ENCODE measurements around the gene LPP. TPM values are rescaled to one million over a fixed set of nuclear protein-coding genes. Genes with fewer than 3 reads are reported as not detected.
"Not testable (repeated sequence)": the region's sequence is repeated elsewhere in the genome, so short reads cannot be mapped to it uniquely, and the experiment has no call there.

Gene LPP
- total RNA-seq, 3 donors from 2014 or later, result 15.5 to 19.2 (median 16.5) TPM

GRCh38 chr3:188427981-188428380 lies 274.0 kb downstream of the LPP start:
- ATAC-seq; H3K27me3 Mint-ChIP-seq (ENCODE audit: low read depth); DNase-seq; H3K4me3 Mint-ChIP-seq: not testable (repeated sequence)
- peaks cover 14% of the 10 kb centered on the region for H3K9me3 Mint-ChIP-seq
- peaks cover 37% of the 10 kb centered on the region for H3K4me1 Mint-ChIP-seq (ENCODE audit: low read depth)
- H3K36me3 Mint-ChIP-seq (ENCODE audit: insufficient read depth), result peaks cover 31% of the 10 kb centered on the region

- Mint-ChIP-seq H3K36me3 (ENCODE audit: insufficient read depth) (peaks cover 15% of the 10 kb centered on the region), H3K27me3 (ENCODE audit: low read depth) (no peaks in the 10 kb centered on the region), H3K4me1 (ENCODE audit: low read depth) (peaks cover 44% of the 10 kb centered on the region), H3K9me3 (peaks cover 7% of the 10 kb centered on the region), H3K4me3 (no peak overlapping the region)
- DNase-seq, result no peak
- no peak for ATAC-seq
Observed at GRCh38 chr3:188431040-188431439, 277.1 kb downstream of the LPP start.

DNA sequence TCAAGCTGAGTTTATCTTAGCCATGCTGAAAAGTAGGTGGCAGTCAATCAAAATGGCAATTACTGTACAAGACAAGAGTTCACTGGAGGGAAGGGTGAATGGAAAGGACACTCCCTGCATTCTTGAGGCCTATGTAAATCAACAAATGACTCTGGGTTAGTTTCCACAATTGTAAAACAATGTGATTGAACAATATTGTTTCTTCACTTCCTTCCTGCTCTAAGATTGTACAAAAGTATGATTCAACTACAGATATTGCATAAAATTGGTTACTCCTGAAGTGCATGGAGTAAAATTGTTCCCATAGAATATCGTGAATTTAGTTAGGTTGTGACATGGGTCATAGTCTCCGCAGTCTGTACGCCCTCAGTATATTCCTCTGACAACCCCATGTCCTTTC lies 277.6 kb downstream of the LPP start:
- no peak for ATAC-seq

DNA sequence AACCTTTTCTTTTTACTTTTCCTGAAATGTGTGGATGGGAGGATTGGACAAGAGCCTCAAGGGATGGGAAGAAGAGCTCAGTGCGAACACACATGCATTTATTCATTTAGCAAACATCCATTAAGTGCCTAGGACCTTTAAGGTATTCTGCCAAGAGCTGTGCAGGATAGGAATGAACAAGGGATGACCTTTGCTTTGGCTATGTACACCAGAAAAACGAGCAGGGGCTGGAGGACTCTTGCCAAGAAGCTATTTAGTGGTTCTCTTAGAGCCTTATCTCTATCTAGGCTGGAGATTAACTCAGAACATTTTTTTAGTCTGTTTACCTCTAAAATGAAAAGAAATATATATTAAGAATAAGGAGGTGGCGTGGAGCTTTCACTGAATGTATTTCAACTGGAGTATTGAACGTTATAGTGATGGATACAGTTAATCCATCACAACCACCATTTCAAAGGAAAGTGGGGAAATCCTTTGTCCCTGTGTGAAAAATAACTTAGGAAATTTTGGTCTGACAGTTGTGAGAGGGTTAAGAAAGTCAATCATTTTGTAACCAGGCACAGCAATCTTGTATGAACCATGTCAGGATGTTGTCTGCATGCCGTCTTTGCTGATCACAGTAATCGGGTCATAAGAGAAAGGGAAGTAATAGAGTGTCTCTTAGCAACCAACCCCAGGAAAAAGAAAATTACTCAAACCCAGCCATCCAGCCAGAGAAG lies 279.0 kb downstream of the LPP start:
- peak in 1 of 2 donors; percentile 34 for ATAC-seq
- no peaks in the 10 kb centered on the region for H3K9me3 Mint-ChIP-seq
- H3K36me3 Mint-ChIP-seq (ENCODE audit: insufficient read depth), result peaks cover 10% of the 10 kb centered on the region
- H3K4me3 Mint-ChIP-seq, result peak overlapping the region; percentile 8
- peaks cover 53% of the 10 kb centered on the region for H3K4me1 Mint-ChIP-seq (ENCODE audit: low read depth)
- DNase-seq, result no peak
- no peaks in the 10 kb centered on the region for H3K27me3 Mint-ChIP-seq (ENCODE audit: low read depth)

More for the DNA sequence above, 277.6 kb downstream of the LPP start:
- Mint-ChIP-seq H3K9me3 (peaks cover 2% of the 10 kb centered on the region), H3K4me3 (no peak overlapping the region), H3K27me3 (ENCODE audit: low read depth) (no peaks in the 10 kb centered on the region), H3K4me1 (ENCODE audit: low read depth) (peaks cover 44% of the 10 kb centered on the region), H3K36me3 (ENCODE audit: insufficient read depth) (peaks cover 11% of the 10 kb centered on the region)
- DNase-seq, result no peak

- DNase-seq (no peak), ATAC-seq (no peak)
- no peaks in the 10 kb centered on the region for H3K9me3 Mint-ChIP-seq
- H3K4me1 Mint-ChIP-seq (ENCODE audit: low read depth), result peaks cover 59% of the 10 kb centered on the region
- peak overlapping the region; percentile 8 for H3K4me3 Mint-ChIP-seq
- H3K27me3 Mint-ChIP-seq (ENCODE audit: low read depth), result no peaks in the 10 kb centered on the region
- H3K36me3 Mint-ChIP-seq (ENCODE audit: insufficient read depth), result peaks cover 10% of the 10 kb centered on the region
Observed at GRCh38 chr3:188433521-188434150, 279.7 kb downstream of the LPP start.

DNA sequence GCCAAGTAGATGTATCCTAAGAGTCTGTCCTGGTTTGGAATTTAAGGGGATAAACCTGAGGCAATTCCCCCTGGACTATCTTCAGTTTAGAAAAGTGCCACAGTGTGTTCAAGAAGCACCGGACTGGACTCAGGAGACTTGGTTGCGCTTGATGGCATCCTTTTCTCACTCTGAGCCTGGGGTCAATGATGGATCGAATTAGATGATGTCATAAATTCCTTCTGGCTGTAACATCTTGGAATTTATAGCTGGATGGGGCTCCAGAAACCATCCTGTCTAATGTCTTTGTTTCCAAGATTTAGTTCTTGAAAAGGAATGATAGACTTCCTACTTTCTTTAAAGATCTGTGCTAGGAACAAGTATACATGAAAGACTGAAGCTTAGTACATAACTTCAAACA lies 280.6 kb downstream of the LPP start:
- peaks cover 67% of the 10 kb centered on the region for H3K4me1 Mint-ChIP-seq (ENCODE audit: low read depth)
- H3K27me3 Mint-ChIP-seq (ENCODE audit: low read depth), result no peaks in the 10 kb centered on the region

GRCh38 chr3:188435266-188435665 lies 281.3 kb downstream of the LPP start:
- ATAC-seq, result no peak
- H3K27me3 Mint-ChIP-seq (ENCODE audit: low read depth), result no peaks in the 10 kb centered on the region
- peaks cover 9% of the 10 kb centered on the region for H3K36me3 Mint-ChIP-seq (ENCODE audit: insufficient read depth)
- no peak overlapping the region for H3K4me3 Mint-ChIP-seq
- no peak for DNase-seq
- peaks cover 73% of the 10 kb centered on the region for H3K4me1 Mint-ChIP-seq (ENCODE audit: low read depth)
- H3K9me3 Mint-ChIP-seq, result no peaks in the 10 kb centered on the region

More for the DNA sequence above, 280.6 kb downstream of the LPP start:
- Mint-ChIP-seq H3K4me3 (no peak overlapping the region), H3K36me3 (ENCODE audit: insufficient read depth) (peaks cover 10% of the 10 kb centered on the region), H3K9me3 (no peaks in the 10 kb centered on the region)
- ATAC-seq (no peak), DNase-seq (no peak)

- H3K36me3 Mint-ChIP-seq (ENCODE audit: insufficient read depth), result peaks cover 6% of the 10 kb centered on the region
- no peak overlapping the region for H3K4me3 Mint-ChIP-seq
- DNase-seq (no peak), ATAC-seq (no peak)
- H3K27me3 Mint-ChIP-seq (ENCODE audit: low read depth), result no peaks in the 10 kb centered on the region
- no peaks in the 10 kb centered on the region for H3K9me3 Mint-ChIP-seq
- H3K4me1 Mint-ChIP-seq (ENCODE audit: low read depth), result peaks cover 68% of the 10 kb centered on the region
Observed at GRCh38 chr3:188437926-188438325, 284.0 kb downstream of the LPP start.

DNA sequence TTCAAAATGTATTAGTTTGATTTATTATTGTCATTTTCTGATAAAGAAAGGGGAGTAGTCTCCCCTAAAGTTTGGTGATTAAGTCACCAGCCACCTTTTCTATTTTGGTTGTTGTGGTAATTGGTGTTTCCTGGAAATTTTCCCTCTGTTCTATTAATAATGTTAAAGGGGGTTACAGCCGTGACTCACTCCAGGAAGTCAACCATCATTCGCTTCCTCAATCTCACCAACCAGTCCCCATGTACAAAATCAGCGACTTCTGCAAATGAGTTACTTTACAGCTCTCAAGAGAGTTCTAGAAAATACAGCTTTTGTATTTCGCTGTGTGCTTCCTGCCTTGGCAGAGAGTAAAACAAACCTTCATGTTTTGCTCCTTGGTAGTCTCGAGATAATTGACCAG lies 285.1 kb downstream of the LPP start:
- no peaks in the 10 kb centered on the region for H3K9me3 Mint-ChIP-seq
- H3K4me1 Mint-ChIP-seq (ENCODE audit: low read depth), result peaks cover 66% of the 10 kb centered on the region
- no peaks in the 10 kb centered on the region for H3K27me3 Mint-ChIP-seq (ENCODE audit: low read depth)
- ATAC-seq (peak; percentile 81 to 92), DNase-seq (peak; percentile 15)
- H3K36me3 Mint-ChIP-seq (ENCODE audit: insufficient read depth), result peaks cover 8% of the 10 kb centered on the region
- H3K4me3 Mint-ChIP-seq, result no peak overlapping the region

DNA sequence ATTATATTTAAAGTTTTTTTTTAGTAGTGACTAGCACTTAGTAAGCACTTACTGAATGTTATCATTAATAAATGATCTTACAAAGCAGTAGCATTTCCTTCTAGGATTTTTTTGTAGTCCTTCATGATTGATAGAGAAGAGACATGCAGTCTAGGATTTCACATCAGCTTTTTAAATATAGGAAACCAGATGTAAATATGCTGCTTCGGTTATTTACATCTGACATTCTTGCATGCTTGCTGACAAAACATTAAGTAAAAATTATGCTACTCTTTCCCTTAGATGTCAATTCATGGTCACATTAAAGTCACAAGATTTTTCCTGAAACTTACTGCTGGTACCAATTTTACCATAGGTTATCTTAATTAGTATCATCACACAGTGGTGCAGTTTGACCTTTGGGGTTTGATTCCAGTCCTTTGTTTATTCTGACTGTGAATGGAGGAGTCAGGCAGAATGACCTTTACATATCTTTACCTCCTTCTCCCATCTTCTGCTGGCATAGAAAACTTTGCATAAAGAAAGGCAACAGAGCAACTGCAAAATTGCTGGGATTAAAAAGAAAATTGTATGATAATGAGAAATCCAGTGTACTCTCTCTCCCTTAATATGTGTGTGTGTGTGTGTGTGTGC lies 286.5 kb downstream of the LPP start:
- Mint-ChIP-seq H3K27me3 (ENCODE audit: low read depth) (no peaks in the 10 kb centered on the region), H3K4me3 (no peak overlapping the region), H3K4me1 (ENCODE audit: low read depth) (peaks cover 67% of the 10 kb centered on the region), H3K9me3 (no peaks in the 10 kb centered on the region), H3K36me3 (ENCODE audit: insufficient read depth) (peaks cover 16% of the 10 kb centered on the region)
- no peak for DNase-seq
- ATAC-seq, result no peak

GRCh38 chr3:188442430-188442829 lies 288.5 kb downstream of the LPP start:
- Mint-ChIP-seq H3K9me3 (no peaks in the 10 kb centered on the region), H3K27me3 (ENCODE audit: low read depth) (no peaks in the 10 kb centered on the region), H3K36me3 (ENCODE audit: insufficient read depth) (peaks cover 17% of the 10 kb centered on the region), H3K4me3 (no peak overlapping the region), H3K4me1 (ENCODE audit: low read depth) (peaks cover 71% of the 10 kb centered on the region)
- ATAC-seq, result no peak
- no peak for DNase-seq

- Mint-ChIP-seq H3K4me1 (ENCODE audit: low read depth) (peaks cover 47% of the 10 kb centered on the region), H3K36me3 (ENCODE audit: insufficient read depth) (peaks cover 17% of the 10 kb centered on the region)
- H3K4me3 Mint-ChIP-seq, result not testable (repeated sequence)
Observed at GRCh38 chr3:188445175-188445574, 291.2 kb downstream of the LPP start.

DNA sequence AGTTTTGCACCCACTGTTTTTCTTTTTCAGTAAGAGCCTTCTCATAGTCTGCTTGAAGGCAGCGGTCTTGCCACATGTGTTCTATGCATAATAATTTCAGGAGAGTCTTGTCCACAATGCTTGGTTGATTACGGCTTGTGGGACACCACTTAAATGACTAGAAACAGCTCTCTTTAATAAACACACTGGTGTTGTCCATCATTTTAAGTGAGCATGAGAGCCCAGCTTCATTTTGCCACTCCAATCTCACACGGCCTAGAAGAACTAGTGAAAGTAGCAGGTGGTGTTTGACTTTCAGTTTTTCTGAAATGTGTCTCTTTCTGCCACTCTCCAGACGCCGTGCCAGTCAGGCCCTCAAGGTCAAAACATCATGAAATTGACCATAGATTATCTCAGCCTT lies 292.1 kb downstream of the LPP start:
- Mint-ChIP-seq H3K4me1 (ENCODE audit: low read depth) (peaks cover 39% of the 10 kb centered on the region), H3K36me3 (ENCODE audit: insufficient read depth) (peaks cover 17% of the 10 kb centered on the region), H3K9me3 (no peaks in the 10 kb centered on the region), H3K27me3 (ENCODE audit: low read depth) (no peaks in the 10 kb centered on the region), H3K4me3 (peak overlapping the region; percentile 10)
- ATAC-seq (no peak), DNase-seq (no peak)

More at GRCh38 chr3:188445175-188445574, 291.2 kb downstream of the LPP start:
- H3K27me3 Mint-ChIP-seq (ENCODE audit: low read depth); DNase-seq; H3K9me3 Mint-ChIP-seq; ATAC-seq: not testable (repeated sequence)

- H3K9me3 Mint-ChIP-seq, result no peaks in the 10 kb centered on the region
- ATAC-seq, result no peak
- no peak overlapping the region for H3K4me3 Mint-ChIP-seq
- DNase-seq, result no peak
- H3K4me1 Mint-ChIP-seq (ENCODE audit: low read depth), result peaks cover 43% of the 10 kb centered on the region
- peaks cover 17% of the 10 kb centered on the region for H3K36me3 Mint-ChIP-seq (ENCODE audit: insufficient read depth)
- no peaks in the 10 kb centered on the region for H3K27me3 Mint-ChIP-seq (ENCODE audit: low read depth)
Observed at GRCh38 chr3:188446766-188447165, 292.8 kb downstream of the LPP start.

GRCh38 chr3:188448813-188449212 lies 294.9 kb downstream of the LPP start:
- peaks cover 15% of the 10 kb centered on the region for H3K36me3 Mint-ChIP-seq (ENCODE audit: insufficient read depth)
- no peaks in the 10 kb centered on the region for H3K9me3 Mint-ChIP-seq
- DNase-seq, result no peak
- no peak for ATAC-seq
- H3K27me3 Mint-ChIP-seq (ENCODE audit: low read depth), result no peaks in the 10 kb centered on the region
- H3K4me1 Mint-ChIP-seq (ENCODE audit: low read depth), result peaks cover 35% of the 10 kb centered on the region
- H3K4me3 Mint-ChIP-seq, result no peak overlapping the region
